Heart left ventricle (tissue), 16 donors: ENCODE results near the gene LINGO3. TPM values are rescaled to one million over a fixed set of nuclear protein-coding genes. Genes with fewer than 3 reads are reported as not detected.
"Not testable (repeated sequence)": the region's sequence is repeated elsewhere in the genome, so short reads cannot be mapped to it uniquely, and the experiment has no call there.

ENCODE experiments used
- ATAC-seq, 4 donors: fragments of 200-7000 bp; cut with Tn5 transposase; one replicate each; pipeline ENCODE4 v1.9.1; 2020 to 2022; ENCODE audit warnings: moderate library complexity in 4 of 4, mild to moderate bottlenecking in 3 of 4, moderate number of reproducible peaks in 1 of 4
- DNase-seq, 5 donors: peaks; one replicate each; pipeline ENCODE4 v3.0.0-alpha.2; 2020
- H3K27ac ChIP-seq, 12 donors: fragments of 200-600 bp; sonication (generic) in 4 of 12; one replicate each; pipeline versions ENCODE4 v1.5.0 to v1.8.0; 2016 to 2022; ENCODE audit warnings: mild to moderate bottlenecking in 2 of 12
- H3K27me3 ChIP-seq, 9 donors: fragments of 200-600 bp; sonication (generic) in 2 of 9; one replicate each; pipeline versions ENCODE4 v1.5.1 to v1.8.0; 2016 to 2022; ENCODE audit warnings: mild to moderate bottlenecking in 3 of 9
- H3K36me3 ChIP-seq, 9 donors: fragments of 200-600 bp; sonication (generic) in 2 of 9; one replicate each; pipeline versions ENCODE4 v1.5.0 to v1.8.0; 2018 to 2022; ENCODE audit warnings: mild to moderate bottlenecking in 2 of 9
- H3K4me1 ChIP-seq, 12 donors: fragments of 200-600 bp; sonication (generic) in 4 of 12; one replicate each; pipeline versions ENCODE4 v1.5.0 to v1.8.0; 2016 to 2022; ENCODE audit warnings: mild to moderate bottlenecking in 3 of 12
- H3K4me3 ChIP-seq, 12 donors: fragments of 200-600 bp; sonication (generic) in 4 of 12; one replicate each; pipeline versions ENCODE4 v1.5.0 to v1.8.0; 2017 to 2022; ENCODE audit warnings: mild to moderate bottlenecking in 9 of 12, moderate library complexity in 4 of 12
- H3K9me3 ChIP-seq, 12 donors: fragments of 200-600 bp; sonication (generic) in 4 of 12; one replicate each; pipeline versions ENCODE4 v1.5.0 to v1.8.0; 2016 to 2022; ENCODE audit warnings: mild to moderate bottlenecking in 1 of 12
- CTCF ChIP-seq, 12 donors: fragments of 200-600 bp; sonication (generic) in 4 of 12; IDR thresholded peaks; one replicate each; pipeline versions ENCODE4 v1.5.0 to v1.8.0; 2018 to 2022; ENCODE audit warnings: antibody characterized with exemption in 12 of 12, mild to moderate bottlenecking in 5 of 12
- POLR2A ChIP-seq, 2 donors: fragments of 450-650 bp; IDR thresholded peaks; one replicate each; pipeline ENCODE4 v1.6.1; 2017; ENCODE audit warnings: antibody characterized with exemption in 2 of 2, mild to moderate bottlenecking in 2 of 2, moderate library complexity in 2 of 2
- WGBS, 4 donors: extraction: QIAGEN DNeasy Blood & Tissue Kit in 2 of 4; methylation state at CpG; one replicate each; pipeline versions ENCODE4 v1.1.5 to v1.1.7; 2013 to 2018; 5-methylcytosine and 5-hydroxymethylcytosine counted together
- intact Hi-C, 10 donors: fragments of 100-400 bp; cut with DNase I; formaldehyde crosslinking; loops; one replicate each; pipeline versions ENCODE4 v1.11.1 to v1.14.2; 2022
- polyA plus RNA-seq, 2 donors: library from polyadenylated mRNA; stranded (reverse); fragments of 200-250 nt; gene quantifications; one replicate each; pipeline ENCODE4 v1.2.3, GENCODE V29; 2013
- total RNA-seq, 9 donors: library from RNA; depleted of rRNA in 2 of 9; stranded (reverse); fragments of >200 nt in 2 of 9; fragmentation: NEBNext Ultra II Directional in 3 of 9; extraction: Animal tissue kit (Norgen Biotek cat#: 25700) in 3 of 9; gene quantifications; one replicate each; pipeline versions ENCODE4 v1.1.0 to v1.2.4, GENCODE V29; 2016 to 2023
- donor health status: ischemic (EF 13 %, LVEDD 7.1; RV severe dilation, severe dysfunction).
- donor health status: healthy with polysubstance abuse.
- donor health status: DM: no; HTN: yes; CAD: no.
- donor health status: DM: no; HTN: no; CAD: no.
- donor health status: ischemic (EF 25% LVEDD 6.9; RV normal size, moderate dysfunction).
- donor health status: ischemic (EF 25% LVEDD 5.7; RV mildly dilated, moderate dysfunction).
- donor health status: healthy.
- donor health status: DM: yes; HTN: yes; CAD: no.
- donor health status: ischemic (EF 35%, LVEDD 5.7; RV mildly dilated, moderate dysfunction).
- donor health status: nonischemic (EF 11% LVEDD 7.7; RV severe dilation, severe dysfunction).
- donor health status: DM: yes; HTN: yes; CAD: no.
- donor health status: PGD.
- donor health status: ischemic (EF 29% LVEDD 5.4; RV normal size, mild dysfunction).
- donor health status: nonischemic (EF 23%, LVEDD 6.1; RV moderate dilation, normal function).

Gene LINGO3
- total and polyA plus RNA-seq, 11 donors = 0.50 TPM; not detected in 10

GRCh38 chr19:2283835-2284507 is 24.0 kb downstream of the LINGO3 start:
- ATAC-seq (no peak), DNase-seq (no peak)
- WGBS, 4 donors = 93 to 99% (median 96%) methylated on average over 8 of the region's 8 CpGs
- Histone ChIP-seq H3K27me3 (peaks cover 0 to 38% (median 8%) of the 10 kb centered on the region in 9 donors), H3K36me3 (no peaks in the 10 kb centered on the region), H3K4me3 (no peak overlapping the region), H3K27ac (no peak overlapping the region), H3K9me3 (no peaks in the 10 kb centered on the region), H3K4me1 (peaks cover 0 to 32% (median 10%) of the 10 kb centered on the region in 12 donors)
- intact Hi-C loops = loop anchor here in 1 of 10 donors (10.0 kb wide), 1 partner anchor 111 kb away; no protein-coding TSS in a partner anchor
- no peak for TF ChIP-seq CTCF (IDR thresholded peaks at IDR 0.05)
- no peak for TF ChIP-seq POLR2A (IDR thresholded peaks at IDR 0.05)

GRCh38 chr19:2282862-2283237 is 25.1 kb downstream of the LINGO3 start:
- peak overlapping the region in 7 of 12 donors; percentile 44 to 61 (median 51) for H3K4me3 ChIP-seq
- H3K27me3 ChIP-seq = peaks cover 0 to 27% (median 0%) of the 10 kb centered on the region in 9 donors
- H3K27ac ChIP-seq = peak overlapping the region in 1 of 12 donors; percentile 33
- 68 to 76% (median 71%) methylated on average over 9 to 11 of the region's 11 CpGs for WGBS, 4 donors
- H3K9me3 ChIP-seq = no peaks in the 10 kb centered on the region
- ATAC-seq = no peak
- TF ChIP-seq CTCF (IDR thresholded peaks at IDR 0.05) (no peak), POLR2A (IDR thresholded peaks at IDR 0.05) (no peak)
- H3K4me1 ChIP-seq = peaks cover 0 to 21% (median 10%) of the 10 kb centered on the region in 12 donors
- H3K36me3 ChIP-seq = no peaks in the 10 kb centered on the region
- no peak for DNase-seq
- intact Hi-C loops = loop anchor here in 1 of 10 donors (10.0 kb wide), 1 partner anchor 112 kb away; no protein-coding TSS in a partner anchor

- 4 to 15% (median 6%) methylated on average over 27 to 41 of the region's 41 CpGs for WGBS, 4 donors
- peak; percentile 87 to 96 (median 90) for ATAC-seq
- intact Hi-C loops = loop anchor here in 1 of 10 donors (10.0 kb wide), 1 partner anchor 113 kb away; no protein-coding TSS in a partner anchor
Measured at GRCh38 chr19:2282062-2282861, 25.7 kb downstream of the LINGO3 start, which contains the start of gene PEAK3. TSS of gene PEAK3 (minus strand) at chr19:2282175. CDS start at chr19:2280931, 1,244 bp downstream.

GRCh38 chr19:2281265-2282061 is 26.5 kb downstream of the LINGO3 start:
- not testable (repeated sequence) for DNase-seq, H3K9me3 ChIP-seq, H3K36me3 ChIP-seq
- H3K4me3 ChIP-seq = peak overlapping the region in 11 of 12 donors; percentile 22 to 61 (median 48)
- H3K27me3 ChIP-seq = peaks cover 0 to 16% (median 0%) of the 10 kb centered on the region in 9 donors
- peaks cover 0 to 18% (median 10%) of the 10 kb centered on the region in 12 donors for H3K4me1 ChIP-seq
- intact Hi-C loops = loop anchor here in 1 of 10 donors (10.0 kb wide), 1 partner anchor 113 kb away; no protein-coding TSS in a partner anchor
- peak overlapping the region in 9 of 12 donors; percentile 10 to 82 (median 57) for H3K27ac ChIP-seq
- ATAC-seq = peak in 2 of 4 donors; percentile 26 to 27
- WGBS, 4 donors = 18 to 25% (median 19%) methylated on average over 9 to 16 of the region's 16 CpGs

More at GRCh38 chr19:2282062-2282861, 25.7 kb downstream of the LINGO3 start, which contains the start of gene PEAK3:
- peak; percentile 81 to 93 (median 85) for DNase-seq
- Histone ChIP-seq H3K4me3 (peak within 1 kb of the TSS in 11 of 12 donors; percentile 22 to 61 (median 48)), H3K36me3 (no peaks in the 10 kb centered on the region), H3K27ac (peak within 1 kb of the TSS in 10 of 12 donors; percentile 9 to 82 (median 53)), H3K27me3 (peaks cover 0 to 22% (median 0%) of the 10 kb centered on the region in 9 donors), H3K9me3 (no peaks in the 10 kb centered on the region), H3K4me1 (peaks cover 0 to 18% (median 10%) of the 10 kb centered on the region in 12 donors)
- TF ChIP-seq CTCF (IDR thresholded peaks at IDR 0.05) = no peak
- peak in 1 of 2 donors; percentile 10 for TF ChIP-seq POLR2A (IDR thresholded peaks at IDR 0.05)
